GM18505 (cell line): ENCODE measurements around the gene APLP1.
"Not testable (repeated sequence)": the region's sequence is repeated elsewhere in the genome, so short reads cannot be mapped to it uniquely, and the experiment has no call there.

ENCODE experiments used
- ATAC-seq: cut with Tn5 transposase; IDR thresholded peaks from one replicate; pipeline ENCODE4 v1.9.1; 2021; ENCODE audit not compliant: unreplicated experiment
- POLR2A ChIP-seq: IDR thresholded peaks from 4 replicates; pipeline ENCODE4 v1.6.1; 2011; ENCODE audit warnings: borderline replicate concordance; ENCODE audit not compliant: insufficient read depth, insufficient read length; ENCODE audit errors: extremely low read depth

The APLP1 gene

GRCh38 chr19:35860436-35860817, 7.9 kb upstream of the APLP1 start:
- no peak for ATAC-seq
- TF ChIP-seq POLR2A = no peak

- TF ChIP-seq POLR2A = no peak
- no peak for ATAC-seq
Measured at GRCh38 chr19:35860818-35861639, 7.3 kb upstream of the APLP1 start.

GRCh38 chr19:35861640-35862160, 6.7 kb upstream of the APLP1 start:
- no peak for TF ChIP-seq POLR2A
- ATAC-seq = no peak

GRCh38 chr19:35862528-35862927, 5.8 kb upstream of the APLP1 start:
- TF ChIP-seq POLR2A = no peak
- ATAC-seq = no peak

GRCh38 chr19:35863018-35863417, 5.4 kb upstream of the APLP1 start:
- no peak for TF ChIP-seq POLR2A

GRCh38 chr19:35868823-35869326, 501 bp downstream of the APLP1 start:
- TF ChIP-seq POLR2A = no peak
- ATAC-seq = no peak

More at GRCh38 chr19:35863018-35863417, 5.4 kb upstream of the APLP1 start:
- ATAC-seq = no peak

- TF ChIP-seq POLR2A = no peak
Measured at GRCh38 chr19:35869327-35870123, 1.2 kb downstream of the APLP1 start.

GRCh38 chr19:35870124-35870736, 1.9 kb downstream of the APLP1 start:
- not testable (repeated sequence) for ATAC-seq

More at GRCh38 chr19:35869327-35870123, 1.2 kb downstream of the APLP1 start:
- ATAC-seq = no peak

GRCh38 chr19:35870798-35871197, 2.4 kb downstream of the APLP1 start:
- TF ChIP-seq POLR2A = no peak
- no peak for ATAC-seq

GRCh38 chr19:35871611-35872010, 3.2 kb downstream of the APLP1 start:
- TF ChIP-seq POLR2A = no peak
- no peak for ATAC-seq

- no peak for TF ChIP-seq POLR2A
- ATAC-seq = no peak
Measured at GRCh38 chr19:35872180-35872579, 3.8 kb downstream of the APLP1 start.

GRCh38 chr19:35874392-35874930, 6.1 kb downstream of the APLP1 start:
- no peak for ATAC-seq
- TF ChIP-seq POLR2A = no peak

- no peak for ATAC-seq
- TF ChIP-seq POLR2A = no peak
Measured at GRCh38 chr19:35879068-35879467, 10.7 kb downstream of the APLP1 start.
